ENCODE data around the gene SARS1.

- TF ChIP-seq CTCF (IDR thresholded peaks at IDR 0.05; ENCODE audit: insufficient read depth, low read length) = no peak
- no peak for TF ChIP-seq POLR2AphosphoS5 (IDR thresholded peaks at IDR 0.05; ENCODE audit: low read depth)
- TF ChIP-seq GABPA (IDR thresholded peaks at IDR 0.05; ENCODE audit: low read depth) = no peak
Measured at GRCh38 chr1:109268431-109269211, 54.9 kb downstream of the SARS1 start.

Measured in HL-60 (cell line).